Stimulated activated CD8-positive, alpha-beta memory T cell treated with anti-CD3 and anti-CD28 coated beads, Interleukin-12 subunit alpha, Interleukin-12 subunit beta, amount 100 ng/mL, for 24 hours (primary cell): Measurements from ENCODE around the gene JAZF1.
"Not testable (repeated sequence)": the region's sequence is repeated elsewhere in the genome, so short reads cannot be mapped to it uniquely, and the experiment has no call there.

Source experiments
- DNase-seq: peaks from one replicate; pipeline ENCODE4 v3.0.0-alpha.2; 2020; ENCODE audit errors: extremely low read depth

Gene JAZF1

DNA sequence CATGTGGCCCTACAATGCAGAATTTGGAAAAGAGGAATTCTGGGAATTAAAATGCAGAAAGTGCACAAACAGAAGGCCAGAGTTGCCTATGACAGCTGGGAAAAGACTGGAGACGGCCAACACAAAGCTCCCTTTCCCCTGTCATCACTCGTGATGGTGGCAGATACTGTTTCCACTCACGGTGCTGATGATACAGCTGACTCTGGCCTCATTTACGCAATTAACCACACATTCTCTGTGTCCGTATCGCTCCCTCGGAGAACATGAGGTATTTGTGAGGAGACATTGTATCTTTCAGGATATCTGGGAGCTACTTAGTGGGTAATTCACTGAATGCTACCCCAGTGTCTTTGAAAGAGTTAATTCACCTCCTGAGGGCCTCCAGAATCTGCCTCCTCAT is 267.8 kb downstream of the JAZF1 start:
- DNase-seq = no peak

DNA sequence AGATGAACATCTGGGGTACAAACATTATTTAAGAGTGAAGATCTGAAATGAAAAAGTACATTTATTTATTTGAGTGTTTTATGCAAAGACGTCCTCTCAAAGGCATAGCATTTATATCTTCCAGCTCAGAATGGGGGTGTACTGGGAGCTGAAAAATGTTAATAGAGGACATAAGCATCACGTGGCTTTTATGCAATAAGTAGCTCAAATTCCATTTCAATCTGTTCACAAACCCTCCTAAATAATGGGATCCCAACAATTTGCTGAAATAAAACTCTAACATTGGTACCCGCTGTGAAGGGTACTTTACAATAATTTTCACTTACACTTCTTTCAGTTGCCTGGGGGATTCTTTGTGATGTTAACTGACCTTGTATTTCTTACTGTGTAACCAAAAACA is 268.7 kb downstream of the JAZF1 start:
- DNase-seq = no peak

DNA sequence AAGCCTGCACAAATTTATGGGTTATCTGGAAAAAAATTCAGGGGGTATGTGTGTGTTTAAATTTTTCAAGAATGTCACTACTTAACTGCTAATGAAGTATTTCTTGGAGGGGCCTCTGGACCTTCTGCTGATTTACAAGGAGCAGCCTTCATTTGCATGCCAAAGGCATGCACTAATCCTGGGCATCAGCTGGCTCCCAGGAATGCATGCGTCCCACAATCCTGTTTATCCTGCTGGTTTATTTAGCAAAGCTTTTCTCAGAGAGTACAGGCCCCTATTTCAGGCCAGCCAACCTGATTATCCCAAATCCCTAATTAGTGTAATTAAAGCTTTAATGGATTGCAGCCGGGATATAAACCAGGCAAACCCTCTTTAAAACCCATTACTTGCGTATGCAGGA is 270.3 kb downstream of the JAZF1 start:
- no peak for DNase-seq

DNA sequence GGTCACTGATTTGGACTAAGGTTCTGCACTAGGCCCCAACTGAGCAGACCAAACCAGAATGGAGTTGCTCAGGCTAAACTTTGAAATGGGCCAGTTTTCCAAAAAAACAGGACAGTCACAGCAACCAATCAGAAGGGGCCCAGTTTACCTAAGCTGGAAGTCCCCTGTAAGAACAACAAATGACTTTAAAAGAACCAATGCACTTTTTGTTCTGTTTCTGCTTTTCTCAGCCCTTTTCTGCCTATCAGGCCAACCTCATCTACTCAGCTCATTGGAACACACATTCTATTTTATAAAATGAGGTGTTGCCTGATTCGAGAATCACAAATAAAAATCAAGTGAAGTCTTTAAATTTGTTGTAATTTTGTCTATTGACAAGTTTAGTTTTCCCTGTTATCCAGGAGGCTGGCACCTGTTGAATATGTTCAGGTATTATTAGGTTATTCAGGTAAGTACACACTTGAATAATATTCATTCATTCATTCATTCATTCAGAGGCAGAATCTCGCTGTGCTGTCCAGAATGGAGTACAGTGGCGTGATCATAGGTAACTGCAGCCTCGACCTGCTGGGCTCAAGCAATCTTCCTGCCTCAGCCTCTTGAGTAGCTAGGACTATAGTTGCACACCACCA is 271.9 kb downstream of the JAZF1 start:
- DNase-seq = no peak

DNA sequence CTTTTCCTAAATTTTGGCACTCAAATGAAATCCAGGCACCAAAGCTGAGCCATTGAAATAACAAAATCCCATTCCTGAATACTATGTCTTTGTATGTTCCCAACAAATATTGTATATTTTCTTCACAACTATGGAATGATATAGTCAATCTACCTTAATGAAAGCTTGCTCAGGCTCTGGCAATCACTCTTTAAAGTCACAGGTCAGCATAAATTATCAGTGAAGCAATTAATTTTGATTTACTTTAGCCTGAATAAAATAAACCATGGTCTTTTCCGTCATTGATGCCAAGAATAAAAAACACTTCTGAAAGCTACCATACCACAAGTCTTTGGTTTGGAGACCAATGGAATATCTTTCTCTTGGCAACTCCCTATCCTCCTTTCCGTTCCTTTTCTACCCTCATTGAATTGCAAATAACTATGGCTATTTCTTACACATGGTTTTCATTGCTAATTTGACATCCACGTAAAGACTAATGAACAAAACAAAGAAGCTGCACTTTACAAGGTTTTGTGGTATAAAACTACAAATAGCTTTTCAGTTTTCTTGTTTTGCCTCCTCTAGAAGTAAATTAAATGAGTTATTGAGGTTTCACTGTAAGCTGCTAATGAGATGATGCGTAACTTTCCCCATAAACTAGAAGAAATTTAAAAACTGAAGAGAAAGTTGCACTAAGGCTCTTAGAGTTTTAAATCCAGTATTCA is 274.1 kb downstream of the JAZF1 start:
- DNase-seq = no peak

DNA sequence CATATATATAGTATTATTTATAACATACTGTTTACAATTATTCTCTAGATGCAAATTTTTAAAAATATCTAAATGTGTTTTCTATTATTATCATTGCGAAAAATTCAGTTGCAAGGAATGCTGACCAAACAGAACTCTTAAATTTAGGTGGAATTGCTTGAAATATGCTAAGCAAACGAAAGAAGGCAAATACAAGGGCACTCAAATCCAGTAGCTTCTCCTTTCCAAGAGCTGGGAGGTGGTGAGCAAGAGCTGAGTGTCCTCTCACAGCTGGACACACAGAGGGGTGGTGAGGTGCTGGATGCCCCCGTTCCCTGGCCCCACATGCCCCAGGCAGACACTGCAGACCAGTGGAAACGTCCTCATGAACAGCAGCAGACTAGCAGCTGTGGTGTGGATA is 274.6 kb downstream of the JAZF1 start:
- no peak for DNase-seq

DNA sequence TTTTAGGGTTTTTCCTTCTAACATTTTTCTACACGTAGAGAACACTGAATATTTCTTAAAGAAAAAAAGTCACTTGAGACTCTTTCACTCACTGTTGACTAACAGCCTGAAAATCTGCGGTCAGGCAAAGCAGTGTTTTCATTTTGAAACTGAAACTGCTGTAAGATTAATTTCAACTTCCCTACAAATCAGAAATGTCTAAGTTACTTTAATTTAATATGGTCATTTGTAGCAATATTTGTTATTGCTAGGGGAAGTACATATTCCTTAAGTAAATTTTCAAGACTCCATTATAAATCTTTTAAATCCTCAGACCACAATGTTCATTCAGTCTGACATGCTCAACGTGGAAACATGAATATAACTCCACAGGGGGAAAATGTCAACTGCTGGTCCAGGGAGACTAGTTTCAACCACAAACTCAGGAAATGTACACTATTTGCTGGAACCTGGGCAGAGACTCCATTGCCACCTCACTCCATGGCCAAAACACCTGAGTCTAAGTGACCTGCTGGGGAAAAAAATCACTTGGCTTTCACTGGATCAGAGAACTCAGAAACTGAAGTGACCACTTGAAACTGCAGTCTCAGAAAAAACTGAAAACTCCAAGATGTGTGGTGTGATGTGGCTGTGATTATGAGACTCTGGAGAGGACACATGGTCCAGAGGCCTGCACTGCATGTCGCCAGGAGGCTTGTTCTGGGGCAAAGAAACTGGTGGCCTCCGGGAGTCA is 279.4 kb downstream of the JAZF1 start:
- no peak for DNase-seq

DNA sequence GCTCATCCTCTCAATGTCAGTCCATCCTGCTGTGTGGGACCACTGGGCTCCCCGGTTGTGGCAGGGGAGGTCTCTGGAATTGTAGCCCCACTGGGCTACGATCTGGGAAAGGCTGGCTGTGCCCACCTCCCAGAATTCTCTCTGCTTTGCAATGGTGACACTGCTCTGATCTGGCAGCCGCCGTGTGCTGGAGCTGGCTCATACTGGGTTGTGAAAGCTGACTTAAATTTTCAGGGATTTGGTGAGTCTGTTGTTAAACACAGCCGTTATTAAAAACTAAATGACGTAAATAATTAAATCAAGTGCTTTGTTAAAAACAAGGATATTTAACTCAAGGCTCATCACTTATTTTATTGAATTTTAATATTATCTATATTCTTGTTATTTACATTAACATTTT is 280.6 kb downstream of the JAZF1 start:
- DNase-seq = no peak

DNA sequence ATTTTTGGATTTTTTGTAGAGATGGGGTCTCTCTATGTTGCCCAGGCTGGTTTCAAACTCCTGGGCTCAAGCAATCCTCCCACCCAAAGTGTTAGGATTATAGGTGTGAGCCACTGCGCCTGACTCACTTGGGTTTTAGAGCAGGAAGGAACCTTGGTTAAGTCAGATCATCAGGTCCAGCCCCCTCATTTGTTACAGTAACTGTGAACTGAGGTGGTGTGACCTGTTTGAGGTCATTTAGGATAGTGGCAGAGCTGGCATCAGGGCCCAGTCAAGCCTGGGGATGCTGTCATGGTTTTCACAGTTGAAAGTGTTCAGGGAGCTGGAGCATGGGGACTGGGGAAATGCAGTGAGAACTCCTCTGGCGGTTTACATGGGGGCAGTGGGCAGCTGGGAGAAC is 281.0 kb downstream of the JAZF1 start:
- DNase-seq = no peak

DNA sequence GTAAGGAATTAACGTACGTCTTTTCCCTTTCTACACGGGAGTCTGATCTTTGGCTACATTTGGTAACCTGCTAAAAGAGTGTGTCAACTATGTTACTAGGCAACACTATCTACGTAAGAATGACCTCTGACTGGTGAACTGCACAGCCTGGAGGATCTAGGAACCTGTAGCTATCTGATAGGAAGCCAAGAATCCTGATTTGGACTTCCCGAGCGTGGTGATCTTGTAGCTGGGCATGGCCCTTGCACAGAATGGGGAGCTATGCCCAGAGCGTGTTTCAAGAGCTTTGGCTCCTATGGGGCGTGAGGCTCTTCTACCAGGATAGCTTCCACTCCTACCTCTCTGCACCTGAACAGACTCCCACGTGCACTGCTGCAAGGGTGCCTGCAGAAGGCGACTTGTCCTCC is 283.2 kb downstream of the JAZF1 start:
- no peak for DNase-seq

DNA sequence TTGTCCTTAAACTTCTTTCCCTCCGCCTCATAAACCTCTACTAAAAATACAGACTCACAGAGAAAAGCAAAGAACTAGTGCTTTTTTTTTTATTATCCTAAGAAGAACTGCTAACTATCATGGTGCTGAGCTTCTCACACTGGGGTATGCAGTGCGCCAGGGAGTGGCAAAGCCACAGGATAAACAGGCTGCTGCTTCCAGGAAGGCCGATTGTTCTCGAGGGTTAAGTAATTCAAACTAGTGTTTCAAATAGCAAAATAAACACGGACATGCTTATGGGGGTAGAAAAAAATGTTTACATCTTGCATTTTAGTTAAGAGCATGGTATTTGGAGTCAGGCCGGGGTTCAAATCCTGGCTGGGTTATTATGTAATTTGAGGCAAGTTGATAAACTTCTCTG is 283.6 kb downstream of the JAZF1 start:
- DNase-seq = no peak

DNA sequence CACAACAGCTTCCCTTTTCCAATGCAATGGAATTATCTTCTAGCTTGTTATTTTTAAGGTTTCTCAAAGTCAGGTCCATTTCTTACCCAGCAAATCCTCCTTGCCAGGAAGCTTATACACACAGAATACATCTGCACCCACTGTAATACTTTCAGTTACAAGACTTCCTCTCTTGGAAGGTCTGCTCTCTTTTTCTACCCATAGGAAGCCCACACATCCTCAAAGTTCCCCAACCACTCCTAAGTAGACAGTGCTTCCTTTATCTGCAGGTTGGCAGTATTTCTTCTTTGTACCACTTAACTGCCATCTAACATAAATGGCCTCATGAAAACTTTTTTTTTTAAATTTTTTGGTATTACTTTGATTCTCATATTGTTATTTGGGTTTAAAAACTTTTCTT is 285.0 kb downstream of the JAZF1 start:
- no peak for DNase-seq

DNA sequence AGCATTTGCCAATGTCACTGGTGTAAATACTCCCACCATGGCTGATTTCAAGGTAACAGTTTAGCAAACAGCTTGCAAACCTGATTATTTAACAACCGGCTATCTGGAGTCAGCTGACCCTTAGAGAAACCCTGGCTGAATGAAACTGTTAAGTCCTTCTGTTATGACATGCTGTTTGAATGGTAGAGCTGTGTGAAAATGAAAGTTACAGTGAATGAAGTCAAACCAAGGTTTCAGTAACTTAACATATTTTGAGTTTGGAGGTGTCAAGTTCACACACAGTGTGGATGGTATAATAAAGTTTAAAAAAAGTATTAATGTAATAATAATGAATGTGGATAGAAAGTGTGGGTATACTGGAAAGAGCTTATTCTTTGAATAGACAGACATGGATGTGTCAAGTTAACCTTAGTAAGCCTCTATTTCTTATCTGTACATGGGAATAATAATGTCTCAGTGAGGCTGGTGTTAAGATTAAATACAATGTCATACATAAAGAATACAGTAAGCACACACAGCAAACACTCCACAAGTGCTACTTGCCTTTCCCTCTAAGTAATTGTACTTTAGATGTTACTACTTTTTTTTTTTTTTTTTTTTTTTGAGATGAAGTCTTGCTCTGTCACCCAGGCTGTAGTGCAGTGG is 290.3 kb downstream of the JAZF1 start:
- DNase-seq = no peak

DNA sequence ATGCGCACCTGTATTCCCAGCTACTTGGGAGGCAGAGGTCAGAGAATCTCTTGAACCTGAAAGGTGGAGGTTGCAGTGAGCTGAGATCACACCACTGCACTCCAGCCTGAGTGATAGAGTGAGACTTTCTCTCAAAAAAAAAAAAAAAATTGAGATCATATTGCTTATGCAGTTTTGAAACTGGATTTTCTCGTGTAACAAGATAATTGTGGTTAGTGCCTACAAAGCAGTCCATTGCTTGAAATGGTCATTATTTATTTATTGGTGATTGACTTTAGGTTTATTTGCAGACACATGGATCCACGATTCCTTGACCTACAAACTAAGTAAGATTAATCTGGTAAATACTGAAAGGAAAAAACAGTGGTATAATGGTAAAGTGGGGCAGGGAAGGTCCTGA is 290.8 kb downstream of the JAZF1 start:
- no peak for DNase-seq

DNA sequence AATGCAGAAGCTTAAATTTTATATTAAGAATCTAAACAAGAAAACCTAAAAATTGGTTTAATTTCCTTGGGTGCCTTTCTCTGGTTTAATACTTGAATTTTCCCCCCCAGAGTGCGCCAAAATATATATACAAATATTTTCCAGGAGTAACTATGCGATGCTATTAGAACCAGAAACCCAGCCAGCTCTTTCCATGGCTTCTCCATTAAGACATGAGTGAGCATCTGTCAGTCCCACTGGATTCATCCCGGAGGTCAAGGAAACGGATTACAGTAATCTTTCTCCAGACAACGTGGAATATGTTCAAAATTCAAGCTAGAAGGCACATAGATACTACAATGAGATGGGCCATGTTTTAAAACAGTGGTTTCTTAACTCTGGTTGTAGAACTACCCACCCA is 291.9 kb downstream of the JAZF1 start:
- no peak for DNase-seq

DNA sequence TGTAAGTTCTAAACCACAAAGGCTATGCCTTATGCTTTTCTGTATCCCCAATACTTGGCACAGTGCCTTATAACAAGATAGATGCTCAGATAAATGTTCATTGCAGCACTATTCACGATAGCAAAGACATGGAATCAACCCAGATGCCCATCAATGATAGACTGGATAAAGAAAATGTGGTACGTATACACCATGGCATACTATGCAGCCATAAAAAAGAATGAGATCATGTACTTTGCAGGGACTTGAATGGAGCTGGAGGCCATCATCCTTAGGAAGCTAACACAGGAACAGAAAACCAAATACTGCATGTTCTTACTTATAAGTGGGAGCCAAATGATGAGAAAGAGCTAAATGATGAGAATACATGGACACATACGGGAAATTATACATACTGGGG is 293.9 kb downstream of the JAZF1 start:
- not testable (repeated sequence) for DNase-seq

DNA sequence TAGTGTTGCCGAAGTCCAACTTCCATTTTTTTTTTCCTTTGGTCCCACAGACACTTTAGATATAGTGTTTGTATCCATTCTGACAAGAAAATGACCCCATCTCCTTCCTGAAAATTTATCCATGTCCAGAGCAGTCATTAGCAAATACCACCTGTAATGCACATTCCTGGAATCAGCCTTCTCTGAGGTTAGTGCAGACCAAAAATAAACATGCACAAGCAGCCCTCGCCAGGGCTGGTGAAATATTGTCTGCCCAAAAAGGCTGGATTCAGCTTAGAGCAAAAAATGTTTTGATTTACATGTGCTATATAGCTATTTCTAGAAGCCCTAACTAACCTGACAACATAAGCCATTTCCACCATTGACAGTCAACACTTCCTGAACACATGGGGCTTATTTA is 294.9 kb downstream of the JAZF1 start:
- DNase-seq = no peak

DNA sequence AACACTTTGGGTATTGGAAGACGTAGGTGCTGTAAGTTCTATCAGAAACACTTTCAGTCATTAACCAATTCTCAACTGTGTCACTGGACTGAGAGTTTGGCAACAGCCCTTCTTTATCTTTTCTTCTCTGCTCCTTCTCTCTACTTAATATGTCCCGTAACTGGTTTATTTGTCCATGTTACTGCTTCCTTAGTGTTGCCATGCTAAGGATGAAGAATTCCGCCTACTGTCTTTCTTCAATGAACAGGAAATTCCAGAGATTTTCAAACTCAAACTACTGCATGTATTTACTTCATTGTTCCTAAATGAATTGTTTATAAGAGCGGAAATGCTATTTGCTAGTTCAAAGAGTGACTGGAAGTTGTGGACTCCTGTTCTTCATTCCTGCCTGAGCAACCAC is 296.9 kb downstream of the JAZF1 start:
- no peak for DNase-seq

DNA sequence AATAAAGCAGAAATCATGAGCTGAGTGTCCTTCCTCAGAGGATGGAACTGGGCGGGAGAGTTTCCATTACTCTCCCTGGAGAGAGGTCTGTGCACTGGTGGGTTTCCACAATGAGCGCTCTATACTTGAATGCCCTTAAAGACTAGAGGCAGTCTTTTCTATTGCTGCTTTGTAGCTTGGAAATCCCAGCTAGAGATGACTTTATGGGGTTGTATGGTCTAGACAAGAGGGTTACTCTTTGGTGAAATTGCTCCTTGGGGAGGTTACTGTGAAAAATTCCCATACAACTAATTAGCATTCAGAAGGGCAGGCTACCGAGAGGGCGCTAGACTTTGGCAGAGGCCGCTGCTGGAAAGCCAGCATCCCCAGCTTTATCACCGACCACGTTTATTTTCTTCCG is 303.8 kb downstream of the JAZF1 start:
- DNase-seq = no peak

DNA sequence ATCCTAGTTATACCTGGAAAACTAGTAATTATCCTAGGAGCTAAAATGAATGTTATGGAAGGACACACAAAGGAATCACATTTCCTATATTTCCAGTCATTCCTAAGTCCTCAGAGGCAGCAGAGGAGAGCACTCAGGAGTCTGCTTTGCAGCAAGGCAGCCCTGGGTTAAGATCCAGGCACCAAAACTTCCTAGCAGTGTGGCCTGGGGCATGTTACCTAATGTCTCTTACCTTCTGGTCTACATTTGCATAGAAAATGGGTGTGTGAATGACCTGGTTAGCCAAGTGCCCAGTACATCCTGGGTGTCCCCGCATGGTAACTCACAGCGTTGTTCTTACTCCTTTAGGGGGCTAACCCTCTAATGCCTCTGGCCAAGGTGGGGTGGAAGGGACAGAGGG is 304.8 kb downstream of the JAZF1 start:
- DNase-seq = no peak

DNA sequence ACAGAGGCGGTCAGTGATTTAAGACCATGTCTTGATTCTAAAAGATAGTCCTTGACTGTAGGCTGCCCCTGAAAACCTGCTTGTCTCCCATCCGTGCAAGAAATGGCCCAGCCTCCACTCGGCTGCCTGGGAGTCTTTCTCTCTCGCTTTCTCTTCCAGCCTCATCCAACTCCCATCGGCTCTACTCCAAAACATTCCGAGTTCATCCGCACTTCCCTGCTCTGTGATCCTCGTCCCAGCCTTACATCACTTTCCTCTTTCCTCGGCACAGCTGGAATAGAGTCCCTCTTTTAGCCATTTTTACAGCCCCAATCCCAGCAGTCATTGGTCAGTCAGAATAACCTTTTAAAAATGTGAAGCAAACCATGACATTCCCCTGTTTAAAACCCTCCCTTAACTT is 305.5 kb downstream of the JAZF1 start:
- no peak for DNase-seq
